Vagina (tissue), 2 donors: ENCODE results near the gene TGFB1I1. TPM values are rescaled to one million over a fixed set of nuclear protein-coding genes. Genes with fewer than 3 reads are reported as not detected.
"Not testable (repeated sequence)": the region's sequence is repeated elsewhere in the genome, so short reads cannot be mapped to it uniquely, and the experiment has no call there.

Source experiments
- DNase-seq, 2 donors: peaks; one replicate each; pipeline ENCODE4 v3.0.0-alpha.2; 2017; ENCODE audit errors: extremely low spot score in 2 of 2
- H3K27ac ChIP-seq: fragments of 200-600 bp; sonication (generic); one replicate; pipeline ENCODE4 v1.5.1; 2019
- H3K27me3 ChIP-seq: fragments of 200-600 bp; sonication (generic); one replicate; pipeline ENCODE4 v1.5.1; 2019
- H3K36me3 ChIP-seq, 2 donors: fragments of 200-600 bp; sonication (generic); one replicate each; pipeline ENCODE4 v1.5.1; 2017 to 2019
- H3K4me1 ChIP-seq: fragments of 200-600 bp; sonication (generic); one replicate; pipeline ENCODE4 v1.5.1; 2019
- H3K4me3 ChIP-seq, 2 donors: fragments of 200-600 bp; sonication (generic); 1 replicate in 1 of 2; 2 replicates in 1 of 2; pipeline ENCODE4 v1.5.1; 2016 to 2019
- H3K9me3 ChIP-seq: fragments of 200-600 bp; sonication (generic); one replicate; pipeline ENCODE4 v1.5.1; 2019
- POLR2A ChIP-seq, 2 donors: fragments of 450-650 bp; IDR thresholded peaks; one replicate each; pipeline ENCODE4 v1.6.1; 2017; ENCODE audit warnings: antibody characterized with exemption in 2 of 2, mild to moderate bottlenecking in 2 of 2, moderate library complexity in 2 of 2
- POLR2AphosphoS5 ChIP-seq, 2 donors: sonication (generic); formaldehyde crosslinking; IDR thresholded peaks; one replicate each; pipeline ENCODE4 v1.9.0; 2017; ENCODE audit warnings: antibody characterized with exemption in 2 of 2, mild to moderate bottlenecking in 2 of 2, low read depth in 1 of 2; ENCODE audit not compliant: insufficient read depth in 1 of 2
- intact Hi-C: fragments of 100-400 bp; cut with DNase I; formaldehyde crosslinking; loops from one replicate; pipeline ENCODE4 v1.15.1; 2023
- total RNA-seq: library from RNA; depleted of rRNA; stranded (reverse); fragments of >200 nt; gene quantifications from one replicate; pipeline ENCODE4 v1.2.3, GENCODE V29; 2016
- TF ChIP-seq, protein P1 (sequence below), 3 experiments: fragments of 450-650 bp in 2 of 3; fragments of 200-600 bp in 1 of 3; sonication (generic) in 1 of 3; IDR thresholded peaks; one replicate each; pipeline ENCODE4 v1.5.1; 2017 to 2019; ENCODE audit warnings: antibody characterized with exemption in 3 of 3, mild to moderate bottlenecking in 2 of 3, moderate library complexity in 2 of 3

TGFB1I1 gene
- total RNA-seq, 1 donor from 2014 or later = 114 TPM

DNA sequence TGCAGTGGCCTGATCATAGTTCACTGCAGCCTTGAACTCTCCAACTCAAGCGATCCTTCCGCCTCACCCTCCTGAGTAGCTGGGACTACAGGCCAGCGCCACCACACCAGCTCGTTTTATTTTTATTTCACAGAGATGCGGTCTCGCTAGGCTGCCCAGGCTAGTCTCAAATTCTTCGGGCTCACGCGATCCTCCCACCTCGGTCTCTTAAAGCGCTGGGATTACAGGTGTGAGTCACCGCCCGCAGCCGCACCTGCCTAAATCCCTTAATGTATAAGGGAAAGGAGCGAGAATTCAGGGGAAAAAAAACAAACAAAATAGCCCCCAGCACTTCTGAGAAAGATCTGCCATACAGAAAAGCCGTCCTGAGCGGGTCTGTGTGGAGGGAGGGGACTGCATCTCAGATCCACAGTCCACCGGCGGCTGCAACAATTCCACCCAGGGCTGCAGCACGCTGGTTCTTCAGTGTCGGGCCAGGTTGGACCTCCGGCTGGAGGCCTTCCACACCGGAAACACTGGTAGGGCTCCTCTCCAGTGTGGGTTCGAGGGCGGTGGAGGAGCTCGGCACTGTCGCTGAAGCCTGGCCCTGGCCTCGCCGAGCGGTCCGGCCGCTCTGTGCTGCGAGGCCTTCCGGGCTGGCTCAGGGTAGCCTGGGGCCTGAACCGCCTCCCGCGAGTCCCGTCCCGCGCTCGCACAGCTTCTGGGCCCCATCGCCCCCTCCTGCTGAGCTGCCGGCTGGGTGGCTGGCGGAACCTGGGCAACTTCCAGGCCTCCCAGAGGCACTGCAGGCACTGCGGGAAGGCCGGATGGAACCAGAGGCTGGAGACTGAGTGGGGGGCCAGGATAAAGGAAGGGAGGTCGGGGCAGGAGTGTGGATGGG lies 36.4 kb upstream of the TGFB1I1 start:
- H3K4me3 ChIP-seq = no peak overlapping the region
- TF ChIP-seq POLR2AphosphoS5 (IDR thresholded peaks at IDR 0.05; ENCODE audit: insufficient read depth in 1 of 2, low read depth in 1 of 2) (no peak), POLR2A (IDR thresholded peaks at IDR 0.05) (no peak)
- TF ChIP-seq, protein P1, sequence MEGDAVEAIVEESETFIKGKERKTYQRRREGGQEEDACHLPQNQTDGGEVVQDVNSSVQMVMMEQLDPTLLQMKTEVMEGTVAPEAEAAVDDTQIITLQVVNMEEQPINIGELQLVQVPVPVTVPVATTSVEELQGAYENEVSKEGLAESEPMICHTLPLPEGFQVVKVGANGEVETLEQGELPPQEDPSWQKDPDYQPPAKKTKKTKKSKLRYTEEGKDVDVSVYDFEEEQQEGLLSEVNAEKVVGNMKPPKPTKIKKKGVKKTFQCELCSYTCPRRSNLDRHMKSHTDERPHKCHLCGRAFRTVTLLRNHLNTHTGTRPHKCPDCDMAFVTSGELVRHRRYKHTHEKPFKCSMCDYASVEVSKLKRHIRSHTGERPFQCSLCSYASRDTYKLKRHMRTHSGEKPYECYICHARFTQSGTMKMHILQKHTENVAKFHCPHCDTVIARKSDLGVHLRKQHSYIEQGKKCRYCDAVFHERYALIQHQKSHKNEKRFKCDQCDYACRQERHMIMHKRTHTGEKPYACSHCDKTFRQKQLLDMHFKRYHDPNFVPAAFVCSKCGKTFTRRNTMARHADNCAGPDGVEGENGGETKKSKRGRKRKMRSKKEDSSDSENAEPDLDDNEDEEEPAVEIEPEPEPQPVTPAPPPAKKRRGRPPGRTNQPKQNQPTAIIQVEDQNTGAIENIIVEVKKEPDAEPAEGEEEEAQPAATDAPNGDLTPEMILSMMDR (IDR thresholded peaks at IDR 0.05) = no peak
- no peaks in the 10 kb centered on the region for H3K4me1 ChIP-seq
- no peak for DNase-seq
- H3K9me3 ChIP-seq = no peaks in the 10 kb centered on the region
- intact Hi-C loops = no loop called here
- H3K27ac ChIP-seq = no peak overlapping the region
- H3K27me3 ChIP-seq = no peaks in the 10 kb centered on the region
- no peaks in the 10 kb centered on the region for H3K36me3 ChIP-seq

DNA sequence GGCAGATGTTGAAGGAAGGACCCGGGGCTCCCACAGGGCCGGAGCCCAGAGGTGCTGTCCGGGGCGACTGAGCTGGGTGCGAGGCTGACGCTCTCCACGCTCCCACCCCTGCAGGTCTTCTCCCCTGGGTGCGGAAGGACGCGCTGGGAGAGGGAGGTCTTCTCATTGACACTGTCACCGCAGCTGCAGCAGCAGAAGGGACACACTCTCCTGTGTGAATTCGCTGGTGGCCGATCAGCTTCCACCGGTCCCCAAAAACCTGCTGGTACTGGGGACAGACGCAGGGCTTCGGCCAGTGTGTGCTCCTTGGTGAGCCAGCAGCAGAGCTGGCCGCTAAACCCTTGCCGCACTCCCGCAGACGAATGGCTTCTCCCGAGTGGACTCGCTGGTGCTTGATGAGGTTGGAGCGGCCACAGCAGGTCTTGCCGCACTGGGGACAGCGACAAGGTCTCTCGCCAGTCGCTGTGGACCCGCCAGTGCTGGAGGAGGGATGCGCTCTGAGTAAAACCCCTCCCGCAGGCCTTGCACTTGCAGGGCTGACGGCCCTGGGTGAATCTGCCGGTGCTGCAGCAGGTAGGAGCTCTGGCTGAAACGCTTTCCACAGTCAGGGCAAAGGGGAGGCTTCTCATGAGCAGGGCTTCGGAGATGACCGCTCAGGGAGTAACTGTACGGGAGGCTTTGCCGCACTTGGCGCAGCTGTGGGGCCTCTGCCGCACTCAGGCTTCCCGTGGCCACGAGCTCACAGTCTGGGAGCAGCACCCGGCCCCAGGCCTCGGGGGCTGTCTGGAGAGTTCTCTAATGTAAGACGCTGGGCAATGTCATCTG lies 35.5 kb upstream of the TGFB1I1 start:
- H3K4me1 ChIP-seq = no peaks in the 10 kb centered on the region
- no peaks in the 10 kb centered on the region for H3K36me3 ChIP-seq
- no peaks in the 10 kb centered on the region for H3K27me3 ChIP-seq
- no peak for DNase-seq
- no peak overlapping the region for H3K4me3 ChIP-seq
- no peaks in the 10 kb centered on the region for H3K9me3 ChIP-seq
- TF ChIP-seq, protein P1 (IDR thresholded peaks at IDR 0.05) = no peak
- TF ChIP-seq POLR2A (IDR thresholded peaks at IDR 0.05) (no peak), POLR2AphosphoS5 (IDR thresholded peaks at IDR 0.05; ENCODE audit: insufficient read depth in 1 of 2, low read depth in 1 of 2) (no peak)
- no peak overlapping the region for H3K27ac ChIP-seq
- intact Hi-C loops = no loop called here

DNA sequence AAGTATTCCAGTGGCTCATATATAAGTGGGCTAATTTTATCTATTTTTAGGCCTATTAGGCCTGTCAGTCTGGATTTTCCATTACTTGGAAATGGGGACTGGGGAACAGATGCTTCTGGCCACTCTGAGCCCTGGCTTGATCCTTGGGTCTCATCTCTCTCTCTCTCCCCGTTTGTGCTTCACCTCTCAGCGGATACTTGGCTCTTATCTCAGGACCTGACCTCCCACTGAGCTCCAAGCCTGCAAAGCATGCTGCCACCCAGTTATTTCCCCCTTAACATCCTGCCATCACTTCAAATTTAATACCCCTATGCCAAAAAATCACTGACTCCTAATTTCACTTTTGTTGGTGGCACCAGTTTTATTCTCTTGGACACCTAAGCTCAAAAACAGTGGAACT lies 33.5 kb upstream of the TGFB1I1 start:
- no peaks in the 10 kb centered on the region for H3K4me1 ChIP-seq
- no peak overlapping the region for H3K27ac ChIP-seq
- H3K27me3 ChIP-seq = no peaks in the 10 kb centered on the region
- no peak overlapping the region for H3K4me3 ChIP-seq
- no peaks in the 10 kb centered on the region for H3K9me3 ChIP-seq
- H3K36me3 ChIP-seq = no peaks in the 10 kb centered on the region
- TF ChIP-seq POLR2AphosphoS5 (IDR thresholded peaks at IDR 0.05; ENCODE audit: insufficient read depth in 1 of 2, low read depth in 1 of 2) (no peak), POLR2A (IDR thresholded peaks at IDR 0.05) (no peak)
- TF ChIP-seq, protein P1 (IDR thresholded peaks at IDR 0.05) = no peak
- intact Hi-C loops = no loop called here
- DNase-seq = no peak

DNA sequence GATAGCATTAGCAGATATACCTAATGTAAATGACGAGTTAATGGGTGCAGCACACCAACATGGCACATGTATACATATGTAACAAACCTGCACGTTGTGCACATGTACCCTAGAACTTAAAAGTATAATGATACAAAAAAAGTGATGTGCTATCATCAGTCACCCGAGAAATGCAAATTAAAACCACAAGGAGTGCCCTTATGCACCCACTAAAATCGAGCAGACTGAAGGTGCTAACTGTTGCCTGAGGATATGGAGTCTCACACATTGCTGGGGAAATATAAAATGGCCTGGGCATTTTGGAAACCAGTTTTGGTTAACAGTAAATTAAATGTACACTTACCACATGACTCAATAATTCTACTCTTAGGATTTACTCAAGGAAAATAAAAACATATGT lies 32.9 kb upstream of the TGFB1I1 start:
- H3K4me3 ChIP-seq, DNase-seq, H3K4me1 ChIP-seq, intact Hi-C loops, H3K36me3 ChIP-seq, H3K27ac ChIP-seq, H3K9me3 ChIP-seq, H3K27me3 ChIP-seq: not testable (repeated sequence)

DNA sequence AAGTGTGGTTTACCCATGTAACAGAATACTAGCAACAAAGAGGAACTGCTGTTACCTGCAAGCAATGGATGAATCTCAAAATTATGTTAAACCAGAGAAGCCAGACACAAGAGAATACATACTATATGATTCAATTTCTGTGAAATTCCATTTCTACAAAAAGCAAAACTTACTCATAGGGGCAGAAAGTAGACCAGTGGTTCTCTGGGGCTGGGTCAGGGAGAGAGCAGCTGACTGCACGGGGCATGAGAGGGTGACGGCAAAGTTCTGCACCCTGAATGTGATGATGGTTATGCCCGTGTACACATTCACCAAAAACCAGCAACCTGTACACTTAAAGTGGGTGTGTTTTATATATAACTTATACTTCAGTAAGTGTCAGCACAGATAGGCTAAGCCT lies 32.4 kb upstream of the TGFB1I1 start:
- no peak for DNase-seq
- no peaks in the 10 kb centered on the region for H3K36me3 ChIP-seq
- no peak overlapping the region for H3K27ac ChIP-seq
- H3K9me3 ChIP-seq = no peaks in the 10 kb centered on the region
- TF ChIP-seq, protein P1 (IDR thresholded peaks at IDR 0.05) = no peak
- TF ChIP-seq POLR2A (IDR thresholded peaks at IDR 0.05) (no peak), POLR2AphosphoS5 (IDR thresholded peaks at IDR 0.05; ENCODE audit: insufficient read depth in 1 of 2, low read depth in 1 of 2) (no peak)
- intact Hi-C loops = no loop called here
- no peaks in the 10 kb centered on the region for H3K4me1 ChIP-seq
- H3K27me3 ChIP-seq = no peaks in the 10 kb centered on the region
- H3K4me3 ChIP-seq = no peak overlapping the region
